Gastroesophageal sphincter (tissue), 4 donors: ENCODE results near the gene TIAL1. TPM values are rescaled to one million over a fixed set of nuclear protein-coding genes. Genes with fewer than 3 reads are reported as not detected.
A peak's percentile ranks its signal among the peaks of the same experiment; 100 is the strongest.

ENCODE experiments used
- ATAC-seq: fragments of 150-250 bp; one replicate; pipeline ENCODE4 v1.9.1; 2016; ENCODE audit warnings: mild to moderate bottlenecking, moderate library complexity
- H3K27ac ChIP-seq, 4 donors: fragments of 200-600 bp; sonication (generic) in 3 of 4; 1 replicate in 3 of 4; 2 replicates in 1 of 4; pipeline ENCODE4 v1.5.1; 2016 to 2019
- H3K27me3 ChIP-seq: fragments of 200-600 bp; sonication (generic); one replicate; pipeline ENCODE4 v1.5.1; 2019
- H3K36me3 ChIP-seq, 2 donors: fragments of 200-600 bp; sonication (generic); one replicate each; pipeline ENCODE4 v1.5.1; 2019; ENCODE audit warnings: control low read depth in 1 of 2
- H3K4me1 ChIP-seq, 3 donors: fragments of 200-600 bp; sonication (generic); 1 replicate in 2 of 3; 2 replicates in 1 of 3; pipeline ENCODE4 v1.5.1; 2016 to 2019; ENCODE audit warnings: control low read depth in 2 of 3
- H3K4me3 ChIP-seq, 2 donors: fragments of 200-600 bp; sonication (generic); one replicate each; pipeline ENCODE4 v1.5.1; 2019; ENCODE audit warnings: mild to moderate bottlenecking in 1 of 2, moderate library complexity in 1 of 2
- H3K9me3 ChIP-seq, 3 donors: fragments of 200-600 bp; sonication (generic); one replicate each; pipeline ENCODE4 v1.5.1; 2017 to 2019; ENCODE audit warnings: control low read depth in 2 of 3
- EP300 ChIP-seq: sonication (generic); formaldehyde crosslinking; IDR thresholded peaks from one replicate; pipeline ENCODE4 v1.6.1; 2017; ENCODE audit warnings: antibody characterized with exemption, mild to moderate bottlenecking
- POLR2A ChIP-seq, 2 donors: fragments of 450-650 bp; IDR thresholded peaks; one replicate each; pipeline ENCODE4 v1.6.1; 2017; ENCODE audit warnings: antibody characterized with exemption in 2 of 2, mild to moderate bottlenecking in 2 of 2, moderate library complexity in 1 of 2
- POLR2AphosphoS5 ChIP-seq: sonication (generic); formaldehyde crosslinking; IDR thresholded peaks from one replicate; pipeline ENCODE4 v1.6.1; 2017; ENCODE audit warnings: antibody characterized with exemption
- WGBS, 2 donors: methylation state at CpG; one replicate each; pipeline ENCODE4 v1.1.5; 2018; ENCODE audit warnings: low coverage in 1 of 2; 5-methylcytosine and 5-hydroxymethylcytosine counted together
- total RNA-seq, 4 donors: library from RNA; depleted of rRNA; stranded (reverse); fragments of >200 nt; gene quantifications; one replicate each; pipeline ENCODE4 v1.1.0, GENCODE V29; 2016
- TF ChIP-seq, protein P1 (sequence below), 4 experiments: fragments of 200-600 bp in 2 of 4; fragments of 450-650 bp in 2 of 4; sonication (generic) in 1 of 4; IDR thresholded peaks; one replicate each; pipeline ENCODE4 v1.5.1; 2017 to 2019; ENCODE audit warnings: antibody characterized with exemption in 4 of 4, mild to moderate bottlenecking in 2 of 4, moderate library complexity in 2 of 4

The TIAL1 gene
- total RNA-seq, 4 donors from 2014 or later = 53.6 to 117 (median 57.9) TPM

DNA sequence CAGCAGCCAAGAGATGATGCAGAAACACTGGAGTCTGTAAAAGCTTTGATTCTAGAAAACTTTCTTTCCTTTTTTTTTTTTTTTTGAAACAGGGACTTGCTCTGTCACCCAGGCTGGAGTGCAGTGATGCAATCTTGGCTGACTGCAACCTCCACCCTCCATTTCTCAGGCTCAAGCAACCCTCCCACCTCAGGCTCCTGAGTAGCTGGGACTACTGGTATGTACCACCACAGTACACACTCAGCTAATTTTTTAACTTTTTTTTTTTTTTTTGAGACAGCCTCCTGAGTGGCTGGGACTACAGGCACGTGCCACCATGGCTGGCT lies 37.4 kb upstream of the TIAL1 start:
- WGBS, 2 donors = 29 to 89% methylated on average over 1 of the region's 1 CpG
- Histone ChIP-seq H3K4me3 (no peak overlapping the region), H3K9me3 (no peaks in the 10 kb centered on the region), H3K27me3 (no peaks in the 10 kb centered on the region), H3K4me1 (no peaks in the 10 kb centered on the region), H3K27ac (no peak overlapping the region), H3K36me3 (no peaks in the 10 kb centered on the region)
- peak; percentile 70 for ATAC-seq
- TF ChIP-seq POLR2A (IDR thresholded peaks at IDR 0.05) (no peak), POLR2AphosphoS5 (no peak), EP300 (no peak)
- TF ChIP-seq, protein P1, sequence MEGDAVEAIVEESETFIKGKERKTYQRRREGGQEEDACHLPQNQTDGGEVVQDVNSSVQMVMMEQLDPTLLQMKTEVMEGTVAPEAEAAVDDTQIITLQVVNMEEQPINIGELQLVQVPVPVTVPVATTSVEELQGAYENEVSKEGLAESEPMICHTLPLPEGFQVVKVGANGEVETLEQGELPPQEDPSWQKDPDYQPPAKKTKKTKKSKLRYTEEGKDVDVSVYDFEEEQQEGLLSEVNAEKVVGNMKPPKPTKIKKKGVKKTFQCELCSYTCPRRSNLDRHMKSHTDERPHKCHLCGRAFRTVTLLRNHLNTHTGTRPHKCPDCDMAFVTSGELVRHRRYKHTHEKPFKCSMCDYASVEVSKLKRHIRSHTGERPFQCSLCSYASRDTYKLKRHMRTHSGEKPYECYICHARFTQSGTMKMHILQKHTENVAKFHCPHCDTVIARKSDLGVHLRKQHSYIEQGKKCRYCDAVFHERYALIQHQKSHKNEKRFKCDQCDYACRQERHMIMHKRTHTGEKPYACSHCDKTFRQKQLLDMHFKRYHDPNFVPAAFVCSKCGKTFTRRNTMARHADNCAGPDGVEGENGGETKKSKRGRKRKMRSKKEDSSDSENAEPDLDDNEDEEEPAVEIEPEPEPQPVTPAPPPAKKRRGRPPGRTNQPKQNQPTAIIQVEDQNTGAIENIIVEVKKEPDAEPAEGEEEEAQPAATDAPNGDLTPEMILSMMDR (IDR thresholded peaks at IDR 0.05) = no peak

DNA sequence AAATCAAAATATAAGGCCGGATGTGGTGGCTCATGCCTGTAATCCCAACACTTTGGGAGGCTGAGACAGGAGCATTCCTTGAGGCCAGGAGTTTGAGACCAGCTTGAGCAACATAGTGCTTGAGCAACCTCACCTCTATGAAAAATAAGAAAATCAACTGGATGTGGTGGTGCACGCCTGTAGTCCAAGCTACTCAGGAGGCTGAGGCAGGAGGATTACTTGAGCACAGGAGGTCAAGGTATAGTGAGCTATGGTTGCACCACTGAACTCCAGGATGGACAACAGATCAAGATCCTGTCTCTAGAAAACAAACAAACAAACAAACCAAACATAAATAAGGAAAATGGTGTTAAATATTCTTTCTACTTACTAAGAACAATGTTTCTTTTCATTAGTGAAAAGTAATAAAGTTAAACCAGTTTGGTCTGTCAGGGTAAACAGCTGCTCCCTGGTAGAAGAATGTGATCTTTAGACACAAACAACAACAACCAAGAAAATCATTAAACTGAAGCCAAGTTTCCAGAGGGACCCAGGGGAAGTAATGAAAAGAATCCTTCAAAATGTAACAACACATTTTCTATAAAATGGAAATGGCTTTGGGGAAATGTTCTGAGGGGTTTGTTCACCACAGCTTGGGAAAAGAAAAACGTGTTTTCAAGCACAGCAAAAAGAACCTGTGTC lies 36.9 kb upstream of the TIAL1 start:
- TF ChIP-seq POLR2AphosphoS5 (no peak), EP300 (no peak), POLR2A (IDR thresholded peaks at IDR 0.05) (no peak)
- TF ChIP-seq, protein P1 (IDR thresholded peaks at IDR 0.05) = no peak
- Histone ChIP-seq H3K4me1 (no peaks in the 10 kb centered on the region), H3K36me3 (no peaks in the 10 kb centered on the region), H3K27ac (peak overlapping the region in 1 of 4 donors; percentile 31), H3K27me3 (no peaks in the 10 kb centered on the region), H3K9me3 (no peaks in the 10 kb centered on the region), H3K4me3 (no peak overlapping the region)
- no peak for ATAC-seq
- WGBS, 2 donors = 44 to 70% methylated on average over 2 to 3 of the region's 3 CpGs

DNA sequence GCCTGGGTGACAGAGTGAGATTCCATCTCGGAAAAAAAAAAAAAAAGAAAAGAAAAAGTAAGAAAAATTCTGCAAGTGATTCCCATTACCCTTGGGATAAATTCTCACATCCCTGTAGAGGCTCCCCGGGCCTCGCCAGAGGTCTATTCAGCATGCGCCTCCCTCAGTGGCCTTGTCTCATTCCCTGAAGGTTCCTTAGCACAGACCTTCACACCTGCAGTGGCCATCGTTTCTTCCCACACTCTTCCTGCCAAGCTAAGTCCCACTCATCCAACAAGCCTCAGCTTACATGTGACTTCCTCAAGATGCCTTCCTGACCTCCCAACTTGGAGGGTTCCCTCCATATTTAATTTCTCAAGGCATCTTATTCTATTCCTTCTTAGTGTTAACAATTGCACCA lies 33.5 kb upstream of the TIAL1 start:
- Histone ChIP-seq H3K9me3 (no peaks in the 10 kb centered on the region), H3K27me3 (no peaks in the 10 kb centered on the region), H3K36me3 (no peaks in the 10 kb centered on the region), H3K4me3 (no peak overlapping the region), H3K27ac (no peak overlapping the region), H3K4me1 (no peaks in the 10 kb centered on the region)
- TF ChIP-seq EP300 = no peak
- no peak for TF ChIP-seq POLR2AphosphoS5
- no peak for TF ChIP-seq POLR2A (IDR thresholded peaks at IDR 0.05)
- ATAC-seq = no peak
- 84% methylated on average over 4 of the region's 5 CpGs; no CpG with 5 or more reads in 1 of the 2 donors for WGBS, 2 donors

DNA sequence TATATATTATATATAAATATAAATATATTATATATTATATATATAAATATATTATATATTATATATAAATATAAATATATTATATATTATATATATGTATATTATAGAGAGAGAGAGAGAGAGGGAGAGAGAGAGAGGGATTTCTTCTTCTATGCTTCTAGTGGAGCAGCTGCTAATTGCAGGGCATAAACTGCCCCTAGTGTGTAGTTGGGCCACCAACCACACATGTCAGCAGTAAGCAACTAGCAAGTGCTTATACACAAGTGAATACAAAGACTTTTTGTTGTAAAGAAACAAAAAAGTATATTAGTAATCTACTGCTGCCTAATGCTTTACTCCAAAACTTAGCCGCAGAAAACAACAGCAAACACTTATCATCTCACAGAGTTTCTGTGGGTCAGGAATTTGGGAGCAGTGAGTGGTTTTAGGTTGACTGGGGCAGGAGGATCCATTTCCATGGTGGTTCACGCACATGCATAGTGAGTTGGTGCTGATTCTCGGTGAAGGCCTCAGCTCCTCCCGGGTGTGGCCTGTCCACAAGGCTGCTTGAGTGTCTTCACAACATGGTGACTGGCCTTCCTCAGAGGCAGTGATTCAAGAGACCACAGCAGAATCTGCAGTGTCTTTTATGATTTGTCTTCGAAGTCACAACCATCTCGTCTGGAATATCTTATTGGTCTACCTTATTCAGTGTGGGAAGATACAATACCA lies 29.0 kb upstream of the TIAL1 start:
- no peak overlapping the region for H3K27ac ChIP-seq
- WGBS, 2 donors = 88 to 90% methylated on average over 2 to 6 of the region's 6 CpGs
- no peaks in the 10 kb centered on the region for H3K9me3 ChIP-seq
- no peaks in the 10 kb centered on the region for H3K27me3 ChIP-seq
- no peaks in the 10 kb centered on the region for H3K4me1 ChIP-seq
- H3K4me3 ChIP-seq = no peak overlapping the region
- ATAC-seq = no peak
- TF ChIP-seq POLR2AphosphoS5 (no peak), EP300 (no peak), POLR2A (IDR thresholded peaks at IDR 0.05) (no peak)
- TF ChIP-seq, protein P1 (IDR thresholded peaks at IDR 0.05) = no peak
- H3K36me3 ChIP-seq = no peaks in the 10 kb centered on the region

DNA sequence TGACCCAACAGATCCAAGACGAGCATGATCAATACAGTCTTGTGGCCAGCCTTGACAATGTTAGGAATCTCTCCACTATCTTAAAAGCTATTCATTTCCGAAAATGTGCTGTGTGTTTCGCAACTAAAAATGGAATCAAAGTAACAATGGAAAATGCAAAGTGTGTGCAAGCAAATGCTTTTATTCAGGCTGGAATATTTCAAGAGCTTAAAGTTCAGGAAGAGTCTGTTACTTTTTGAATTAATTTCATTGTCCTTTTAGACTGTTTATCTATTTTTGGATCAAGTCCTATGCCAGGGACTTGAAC lies 24.3 kb upstream of the TIAL1 start:
- no peak for ATAC-seq
- H3K27me3 ChIP-seq = no peaks in the 10 kb centered on the region
- H3K27ac ChIP-seq = no peak overlapping the region
- no peak overlapping the region for H3K4me3 ChIP-seq
- TF ChIP-seq POLR2AphosphoS5 (no peak), EP300 (no peak), POLR2A (IDR thresholded peaks at IDR 0.05) (no peak)
- TF ChIP-seq, protein P1 (IDR thresholded peaks at IDR 0.05) = no peak
- WGBS, 2 donors = 58 to 74% methylated on average over 2 to 3 of the region's 3 CpGs
- no peaks in the 10 kb centered on the region for H3K9me3 ChIP-seq
- H3K4me1 ChIP-seq = peaks cover 0 to 21% (median 0%) of the 10 kb centered on the region in 3 donors
- H3K36me3 ChIP-seq = no peaks in the 10 kb centered on the region
